HG03432 (cell line): ENCODE results near the gene RAB41.
"Not testable (repeated sequence)": the region's sequence is repeated elsewhere in the genome, so short reads cannot be mapped to it uniquely, and the experiment has no call there.

Source experiments
- ATAC-seq: cut with Tn5 transposase; IDR thresholded peaks from one replicate; pipeline ENCODE4 v1.9.1; 2021; ENCODE audit warnings: mild to moderate bottlenecking, moderate library complexity; ENCODE audit not compliant: unreplicated experiment

RAB41 gene

DNA sequence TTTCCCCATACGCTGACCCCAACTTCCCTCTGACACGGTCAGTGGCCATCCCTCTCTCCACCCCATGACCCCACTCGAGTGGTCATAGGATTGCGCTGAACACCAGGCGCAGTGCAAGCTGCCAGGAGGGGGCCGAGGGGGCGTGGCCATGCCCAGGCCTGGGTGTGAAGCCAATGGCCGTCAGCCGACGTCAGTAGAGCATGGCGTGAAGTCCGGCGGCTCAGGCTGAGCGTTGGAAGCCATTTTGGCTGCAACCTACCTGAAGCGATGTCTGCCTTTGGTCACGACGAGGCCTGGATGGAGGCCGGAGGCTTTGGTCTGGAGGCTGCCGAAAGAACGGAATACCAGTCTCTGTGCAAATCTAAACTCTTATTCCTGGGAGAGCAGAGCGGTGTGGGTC is at the start of gene RAB41:
RAB41 (plus strand) TSS at position 222 of the 400 bp plus-strand sequence; CDS start at position 268, 46 bp downstream.
- no peak for ATAC-seq

DNA sequence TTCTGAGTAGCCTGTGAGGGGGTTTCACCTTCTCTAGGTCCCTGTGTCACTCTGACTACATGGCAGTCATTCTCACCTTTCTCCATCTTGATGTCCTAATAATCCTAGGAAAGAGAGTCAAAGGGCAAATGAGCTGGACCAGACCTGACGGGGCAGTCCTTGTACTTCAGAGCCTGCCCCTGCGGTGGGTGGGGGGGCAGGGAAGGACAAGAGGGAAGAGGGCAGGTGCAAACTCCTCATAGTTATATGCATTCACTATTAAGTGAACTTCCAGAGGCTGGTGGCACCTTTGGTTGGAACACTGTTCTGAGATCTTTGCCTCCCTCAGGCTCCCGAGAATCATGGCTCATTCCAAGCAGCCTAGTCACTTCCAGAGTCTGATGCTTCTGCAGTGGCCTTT is 47.6 kb upstream of the RAB41 start, which contains the start of gene AWAT1:
AWAT1 (plus strand) TSS at position 301 of the 400 bp plus-strand sequence; CDS start at position 342, 41 bp downstream.
- ATAC-seq: no peak

DNA sequence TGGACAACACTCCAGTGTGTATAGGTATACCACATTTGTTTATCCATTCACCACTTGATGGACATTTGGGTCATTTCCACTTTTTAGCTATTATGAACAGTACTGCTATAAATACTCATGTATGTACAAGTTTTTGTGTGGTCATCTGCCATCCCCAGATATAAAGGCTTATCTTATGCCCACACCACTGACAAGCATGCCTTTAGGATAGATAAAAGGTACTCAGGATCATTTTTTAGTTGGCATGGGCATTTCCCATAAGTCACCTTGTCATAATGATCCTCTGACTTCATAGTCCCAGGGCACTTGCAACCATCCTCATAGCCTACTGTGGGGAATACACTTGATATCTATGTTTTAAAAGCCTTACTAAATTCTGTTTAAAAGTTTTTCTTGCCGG is 41.2 kb upstream of the RAB41 start:
- ATAC-seq: no peak

DNA sequence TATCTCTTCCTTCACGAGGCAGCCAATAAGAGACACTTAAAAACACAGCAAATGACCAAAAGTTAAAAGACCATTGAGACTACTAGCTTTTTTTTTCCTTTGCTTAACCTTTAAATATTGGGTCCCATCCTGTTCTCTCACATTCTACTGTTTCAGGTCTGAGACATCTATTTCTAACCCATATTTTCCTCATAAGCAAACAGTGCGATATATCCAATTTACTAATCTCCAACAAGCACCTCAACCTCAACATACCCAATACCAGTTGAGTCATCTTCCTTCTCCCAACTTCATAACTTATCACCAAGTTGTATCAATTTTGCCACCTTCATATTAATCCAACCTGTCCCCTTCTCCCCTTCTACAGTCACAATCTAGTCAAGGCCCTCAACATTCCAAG is 40.5 kb upstream of the RAB41 start:
- no peak for ATAC-seq

DNA sequence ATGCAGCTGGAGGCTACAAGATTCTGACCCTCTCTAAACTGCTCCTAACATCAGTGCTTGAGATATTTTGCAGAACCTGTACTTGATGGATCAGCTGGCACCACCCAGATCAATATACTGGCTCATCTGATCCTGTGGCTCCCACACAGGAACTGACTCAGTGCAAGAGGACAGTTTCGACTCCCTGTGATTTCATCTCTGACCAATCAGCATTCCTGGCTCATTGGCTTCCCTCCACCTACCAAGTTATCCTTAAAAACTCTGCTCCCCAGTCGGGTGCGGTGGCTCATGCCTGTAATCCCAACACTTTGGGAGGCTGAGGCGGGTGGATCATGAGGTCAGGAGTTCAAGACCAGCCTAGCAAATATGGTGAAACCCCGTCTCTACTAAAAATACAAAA is 38.4 kb upstream of the RAB41 start:
- ATAC-seq: not testable (repeated sequence)

DNA sequence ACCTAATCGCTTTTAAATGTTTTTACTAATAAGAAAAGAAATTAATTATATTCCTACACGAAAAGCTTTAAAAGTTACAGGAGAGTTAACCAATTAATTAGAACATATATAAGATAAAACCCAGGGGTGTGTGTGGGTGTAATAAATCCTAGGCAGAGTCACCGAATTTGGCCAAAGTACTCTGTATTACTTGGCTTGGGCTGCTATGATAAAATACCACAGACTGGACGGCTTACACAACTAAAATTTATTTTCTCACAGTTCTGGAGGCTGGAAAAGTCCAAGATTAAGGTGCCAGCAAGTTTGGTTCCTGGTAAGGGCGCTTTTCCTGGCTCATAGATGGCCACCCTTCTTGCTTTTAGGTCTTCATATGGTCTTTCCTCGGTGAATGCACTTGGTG is 37.1 kb upstream of the RAB41 start:
- ATAC-seq: no peak

DNA sequence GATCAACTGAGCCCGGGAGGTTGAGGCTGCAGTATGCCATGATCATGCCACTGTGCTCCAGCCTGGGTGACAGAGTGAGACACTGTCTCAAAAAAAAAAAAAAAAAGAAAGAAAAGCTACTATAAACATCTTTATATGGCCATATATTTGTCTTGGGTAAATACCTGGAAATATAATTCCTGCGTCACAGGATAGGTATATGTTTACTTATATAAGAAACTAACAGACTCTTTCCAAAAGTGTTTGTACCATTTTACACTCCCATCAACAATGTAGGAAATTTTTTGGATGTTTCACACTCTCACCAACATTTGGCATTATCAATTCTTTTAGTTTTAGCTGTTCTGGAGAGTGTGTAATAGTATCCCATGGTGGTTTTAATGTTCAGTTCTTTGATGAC is 34.7 kb upstream of the RAB41 start:
- ATAC-seq: no peak

DNA sequence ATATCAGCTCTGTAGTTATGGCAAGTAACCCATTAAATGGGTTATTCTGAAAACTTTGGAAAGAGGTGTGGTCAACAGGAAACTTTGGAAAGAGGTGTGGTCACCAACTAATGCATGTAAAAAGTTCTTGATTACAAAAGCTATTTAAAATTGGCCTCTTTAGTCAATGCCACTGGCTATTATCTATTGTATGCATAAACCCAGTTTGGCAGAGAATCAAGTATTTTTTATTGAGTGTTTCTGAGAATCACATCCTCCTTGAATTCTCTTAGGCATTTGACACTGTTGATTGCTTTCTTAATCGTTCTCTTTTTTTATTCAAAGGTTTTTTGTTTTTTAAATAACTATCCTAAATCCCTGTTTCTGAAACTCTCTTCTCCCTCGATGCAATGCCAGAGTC is 29.5 kb upstream of the RAB41 start:
- ATAC-seq: no peak

DNA sequence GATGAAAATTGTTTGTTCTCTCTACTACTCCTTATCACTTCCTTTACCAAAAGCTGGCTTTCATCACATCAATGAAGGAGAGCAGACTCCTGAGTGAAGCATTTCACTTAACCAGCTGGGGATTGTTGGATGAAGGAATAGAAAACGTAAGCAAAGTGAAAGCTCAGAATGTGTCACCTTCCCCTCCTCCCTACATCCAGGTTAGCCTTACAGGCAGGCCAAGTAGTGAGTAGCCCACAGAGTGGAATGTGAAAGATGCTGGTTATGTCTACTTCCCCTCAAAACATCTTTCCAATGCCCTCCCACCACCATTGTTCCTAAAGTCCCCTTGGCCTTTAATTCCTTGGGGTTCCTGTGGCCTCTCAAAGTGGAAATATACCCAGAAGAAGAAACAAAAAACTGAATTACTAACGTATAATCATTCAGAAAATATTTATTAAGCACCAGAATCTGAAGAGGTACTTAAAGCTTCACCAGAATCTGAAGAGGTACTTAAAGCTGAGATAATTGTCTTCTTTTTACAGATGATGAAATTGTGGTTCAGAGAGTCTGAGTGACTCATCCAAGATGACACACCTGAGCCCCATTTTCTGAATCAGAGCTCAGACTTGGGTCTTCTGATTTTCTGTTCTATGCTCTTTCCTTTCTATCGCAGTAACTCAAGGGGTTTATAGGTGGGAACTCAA is 28.5 kb upstream of the RAB41 start:
- no peak for ATAC-seq

DNA sequence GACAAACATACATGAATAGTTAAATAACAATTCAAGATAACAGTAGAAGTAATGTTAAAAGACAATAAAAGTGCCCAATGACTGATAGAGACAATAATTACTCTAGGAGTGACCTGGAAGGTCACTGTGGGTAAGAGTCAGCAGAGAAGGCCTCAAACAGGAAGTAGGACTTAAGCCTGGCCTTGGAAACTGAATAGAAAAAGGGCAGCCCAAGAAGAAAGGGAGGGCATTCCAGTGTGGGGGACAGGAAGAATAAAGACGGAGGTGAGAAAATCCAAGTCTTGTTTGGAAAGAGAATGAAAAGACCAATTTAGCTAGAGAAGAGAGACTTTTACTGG is 27.9 kb upstream of the RAB41 start:
- no peak for ATAC-seq

DNA sequence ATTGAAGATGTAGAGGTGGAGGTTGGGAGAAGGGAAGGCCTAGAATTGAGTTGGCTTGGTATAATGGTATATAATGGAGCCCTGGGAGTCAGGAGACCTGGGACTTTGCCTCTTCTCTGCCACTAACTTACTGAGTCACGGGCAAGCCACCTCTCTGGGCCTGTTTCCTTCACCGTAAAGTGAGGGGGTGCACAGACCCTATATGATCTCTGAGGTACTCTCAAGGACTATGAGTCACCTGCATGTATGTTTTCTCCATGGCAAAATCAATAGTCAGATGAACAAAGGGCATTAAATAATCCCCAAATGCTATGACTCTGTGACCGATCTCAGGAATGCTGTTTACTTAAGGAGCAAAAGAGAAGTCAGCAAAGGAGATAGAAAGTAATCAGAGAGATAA is 27.1 kb upstream of the RAB41 start:
- ATAC-seq: no peak

DNA sequence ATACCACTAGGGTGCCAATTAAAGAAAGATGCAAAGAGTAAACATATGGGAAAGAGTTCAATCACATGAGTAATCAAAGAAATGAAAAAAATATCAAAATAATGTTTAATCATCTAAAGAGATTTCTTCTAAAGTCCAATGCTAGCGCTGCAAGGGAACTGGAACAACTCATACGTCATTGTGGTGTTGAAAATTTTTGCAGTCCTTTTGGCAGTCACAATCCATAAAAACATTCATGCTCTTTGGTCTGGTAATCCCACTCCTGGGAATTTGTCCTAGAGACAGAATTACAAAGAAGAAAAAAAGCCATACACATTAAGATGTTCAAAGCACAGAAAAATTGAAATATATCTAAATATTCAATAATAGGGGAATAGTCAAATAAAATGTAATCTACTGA is 26.5 kb upstream of the RAB41 start:
- no peak for ATAC-seq

DNA sequence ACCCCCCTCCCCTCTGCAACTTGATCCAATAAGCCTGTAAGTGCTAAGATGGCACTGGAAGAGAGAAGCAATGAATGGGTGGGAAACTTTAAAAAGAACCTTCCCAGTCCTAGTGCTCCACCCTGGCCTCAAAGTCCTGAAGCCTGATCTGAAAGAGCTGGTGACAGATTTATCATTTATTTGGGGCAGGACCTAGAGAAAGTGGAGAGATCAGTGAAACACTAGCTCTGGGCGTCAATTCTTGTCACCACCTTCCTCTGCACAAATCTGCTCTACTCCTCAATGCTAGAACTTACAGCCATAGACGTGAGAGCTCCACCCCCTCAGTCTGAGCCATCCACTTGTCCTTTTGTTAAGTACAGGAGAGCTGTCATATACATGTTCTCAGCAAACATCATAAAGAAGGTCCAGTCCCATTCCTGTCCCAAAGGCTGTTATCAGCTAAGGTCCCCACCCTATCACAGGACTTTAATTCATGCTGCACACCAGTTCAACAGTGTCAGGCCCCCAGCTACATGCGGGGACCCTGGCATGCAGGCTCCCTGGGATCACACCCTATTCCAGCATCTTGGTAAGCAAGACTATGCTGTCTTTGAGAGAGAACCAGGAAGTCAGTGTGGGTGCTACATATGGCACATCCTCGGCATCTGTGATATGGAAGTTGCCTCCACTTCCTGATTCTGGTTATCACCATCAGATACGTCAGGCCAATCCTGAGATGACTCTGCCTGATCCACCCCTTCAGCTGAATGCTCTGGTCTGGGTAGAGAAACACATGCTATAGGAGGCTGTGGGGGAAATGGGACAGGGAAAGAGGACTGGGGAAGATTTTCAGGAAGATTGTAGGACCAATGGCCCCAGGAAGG is 24.3 kb upstream of the RAB41 start:
- ATAC-seq: no peak

DNA sequence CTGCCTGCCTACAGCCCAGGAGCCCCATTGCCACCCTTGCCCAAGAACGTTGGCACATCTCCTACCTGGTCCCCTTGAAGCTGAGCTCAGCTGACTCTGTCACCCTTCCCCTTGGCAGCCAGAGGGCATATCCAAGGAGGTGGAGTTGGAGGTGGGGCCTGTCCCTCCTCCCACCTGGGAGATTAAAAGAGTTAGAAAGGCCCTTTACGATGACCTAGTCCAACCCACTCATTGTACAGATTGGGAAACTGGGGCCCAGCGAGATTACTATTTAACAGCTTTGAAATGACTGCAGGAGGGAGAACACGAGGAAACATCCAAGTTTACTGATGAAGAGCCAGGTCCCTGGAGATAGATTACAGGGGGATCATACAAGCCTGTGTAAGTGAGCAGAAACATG is 21.9 kb upstream of the RAB41 start, which contains the start of gene P2RY4:
P2RY4 (minus strand) TSS at position 101 of the 400 bp plus-strand sequence. CDS start 580 bp downstream, outside the sequence.
- no peak for ATAC-seq

DNA sequence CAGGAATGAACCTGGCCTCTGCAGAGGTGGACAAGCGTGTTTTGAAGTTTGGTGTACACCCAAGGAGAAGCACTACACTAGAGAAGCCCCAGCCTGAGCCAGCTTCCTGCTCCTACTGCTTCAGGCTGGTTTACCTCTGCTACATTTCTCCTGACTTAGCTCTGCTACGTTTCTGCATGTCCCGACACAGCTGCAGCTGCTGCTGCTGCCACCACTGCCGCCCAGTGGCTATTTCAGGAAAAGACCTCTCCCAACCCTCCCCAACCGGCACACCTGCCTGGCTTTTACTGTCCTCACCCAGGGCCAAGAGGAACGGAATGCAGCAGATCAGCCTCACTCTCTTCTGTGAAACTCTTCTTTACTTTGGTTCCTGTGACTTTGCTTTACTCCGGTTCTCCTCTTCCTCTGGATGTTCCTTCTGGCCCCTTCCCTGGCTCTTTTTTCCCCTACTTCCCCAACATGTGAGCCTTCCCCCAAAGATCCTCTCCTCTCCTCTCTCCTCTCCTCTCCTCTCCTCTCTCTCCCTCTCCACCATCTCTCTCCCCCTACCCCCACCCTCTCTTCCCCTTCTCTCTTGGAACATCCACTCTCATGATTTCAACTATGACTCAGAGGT is 18.9 kb upstream of the RAB41 start:
- peak; percentile 54 for ATAC-seq

DNA sequence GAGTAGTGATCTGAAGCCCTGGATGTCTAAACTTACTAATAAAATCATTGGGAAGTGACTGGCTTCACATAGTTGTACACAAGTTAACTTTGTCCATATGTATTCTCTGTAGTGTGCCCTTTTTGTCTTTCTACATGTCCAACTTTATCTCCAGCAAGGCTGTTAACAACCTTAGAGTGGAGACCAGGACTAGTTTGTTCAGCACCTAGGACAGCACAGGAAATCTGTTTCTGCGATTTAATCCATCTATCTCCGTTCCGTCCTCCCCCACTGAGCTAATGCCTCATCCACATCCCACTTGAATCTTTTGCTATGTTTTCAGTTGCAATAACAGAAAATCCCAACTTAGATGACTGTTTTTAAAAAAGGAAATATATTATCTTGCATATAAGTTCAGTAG is 17.2 kb upstream of the RAB41 start:
- ATAC-seq: no peak

DNA sequence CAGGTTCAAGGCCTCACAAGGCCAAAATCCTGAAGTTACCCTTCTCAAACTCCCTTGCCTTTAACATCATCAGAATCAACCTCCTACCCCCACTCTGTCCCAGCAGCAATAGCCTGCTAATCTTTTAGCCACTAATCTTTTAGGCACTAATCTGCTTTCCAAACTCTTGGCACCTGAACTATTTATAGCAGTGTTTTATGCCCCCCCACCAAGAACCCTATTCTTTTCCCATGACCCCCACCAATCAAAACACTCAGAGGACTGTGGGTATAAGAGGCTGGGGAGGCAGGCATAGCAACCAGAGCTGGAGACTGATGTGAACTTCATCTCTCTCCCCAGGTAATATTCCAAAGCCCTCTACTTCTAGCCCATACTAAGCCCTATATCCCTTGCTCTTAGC is 13.9 kb upstream of the RAB41 start, which contains the start of gene ARR3:
ARR3 (plus strand) TSS at position 301 of the 400 bp plus-strand sequence. CDS start 1,052 bp downstream, outside the sequence.
- no peak for ATAC-seq

DNA sequence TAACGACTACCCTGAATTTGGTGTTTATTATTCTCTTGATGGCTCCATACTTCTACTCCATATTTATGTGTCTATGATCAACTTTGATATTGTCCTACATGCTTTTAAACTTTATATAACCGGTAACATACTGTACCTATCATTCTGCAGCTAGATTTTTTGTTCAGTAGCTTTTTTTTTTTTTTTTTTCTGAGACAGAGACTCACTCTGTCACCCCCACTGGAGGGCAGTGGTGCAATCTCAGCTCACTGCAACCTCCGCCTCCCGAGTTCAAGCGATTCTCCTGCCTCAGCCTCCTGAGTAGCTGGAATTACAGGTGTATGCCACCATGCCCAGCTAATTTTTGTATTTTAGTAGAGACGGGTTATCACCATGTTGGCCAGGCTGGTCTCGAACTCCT is 7.9 kb upstream of the RAB41 start:
- ATAC-seq: not testable (repeated sequence)

DNA sequence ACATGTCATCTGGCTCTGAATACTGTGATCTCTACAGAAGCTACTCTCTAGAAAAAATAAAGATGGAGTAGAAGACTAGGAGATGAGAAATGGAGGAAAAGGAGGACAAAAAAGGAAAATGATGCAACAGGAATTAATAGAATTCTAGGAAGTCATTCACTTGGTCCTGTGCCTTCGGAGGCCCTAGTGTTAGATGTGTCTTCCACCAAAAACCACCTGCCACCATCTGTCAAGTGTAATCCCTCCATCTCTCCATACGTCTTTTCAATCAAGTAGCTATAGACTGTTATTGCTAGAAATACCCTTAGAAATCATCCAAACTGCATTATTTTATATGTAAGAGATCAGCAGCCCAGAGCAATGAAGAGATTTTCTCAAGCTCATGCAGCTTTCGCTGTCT is 2.9 kb upstream of the RAB41 start:
- no peak for ATAC-seq

DNA sequence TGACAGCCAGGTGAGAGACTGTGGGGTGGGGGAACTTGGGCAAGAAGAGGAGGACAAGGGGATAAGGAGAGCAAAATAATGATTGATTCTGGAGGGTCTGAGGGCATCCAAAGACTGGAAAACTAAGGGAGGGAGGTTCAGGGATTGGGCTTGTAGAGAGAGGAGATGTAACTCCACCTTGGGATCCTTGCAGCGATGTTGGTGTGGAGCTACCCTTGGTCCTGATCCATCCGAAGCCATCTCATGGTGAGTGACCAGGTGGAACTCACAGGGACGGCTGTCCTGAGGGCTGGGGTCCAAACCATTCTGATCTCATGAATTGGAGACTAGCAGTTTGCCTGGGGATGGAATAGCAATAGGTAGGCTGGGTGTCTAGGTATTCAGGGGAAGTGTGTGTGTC is 1.4 kb upstream of the RAB41 start:
- ATAC-seq: no peak

DNA sequence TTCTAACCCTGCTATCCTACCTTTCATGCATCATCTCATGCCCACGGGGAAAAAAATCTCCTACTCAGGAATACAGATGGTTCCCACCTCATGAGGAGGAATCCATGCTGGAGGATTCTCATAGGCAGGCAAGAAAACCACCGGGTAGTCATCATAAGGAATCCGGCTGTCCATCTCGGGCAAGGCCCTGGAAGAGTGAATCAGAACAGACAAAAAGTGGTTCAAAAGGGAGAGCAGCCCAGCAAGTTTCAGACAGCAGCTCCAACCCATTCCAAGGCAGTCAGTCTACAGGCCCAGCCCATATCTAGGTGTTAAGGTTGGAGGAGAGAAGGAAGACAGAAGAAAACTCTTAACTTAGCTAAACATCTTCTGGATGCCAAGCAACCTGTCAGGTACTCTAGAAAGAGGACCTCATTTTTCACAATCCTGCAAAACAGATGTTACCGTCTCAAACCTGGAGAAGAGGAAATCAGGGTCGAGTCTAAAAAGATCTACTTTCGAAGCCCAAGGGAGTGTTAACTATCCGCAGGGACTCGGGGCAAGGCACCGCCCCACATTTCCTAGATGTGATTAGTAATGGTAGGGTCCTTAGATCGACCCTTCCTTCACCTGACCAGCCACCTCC is 7.3 kb downstream of the RAB41 start:
- no peak for ATAC-seq
